Astrocyte (in vitro differentiated cells and primary cell): Measurements from ENCODE around the gene ZNF608. TPM values are rescaled to one million over a fixed set of nuclear protein-coding genes. Genes with fewer than 3 reads are reported as not detected.

Experiments used
- DNase-seq: peaks from one replicate; pipeline ENCODE4 v3.0.0-alpha.2; 2010; ENCODE audit warnings: low read depth
- FAIRE-seq: peaks from 2 replicates; lab custom pipeline; 2011; peaks lifted over from hg19 to GRCh38; lab: Jason Lieb, UNC
- H2AFZ ChIP-seq: 2 replicates; pipeline ENCODE4 v1.6.0; 2012; ENCODE audit warnings: low read depth, low read length, inconsistent platforms
- H3K27ac ChIP-seq: 2 replicates; pipeline ENCODE4 v1.5.1; 2011; ENCODE audit warnings: low read depth, low read length, inconsistent platforms
- H3K27me3 ChIP-seq: 2 replicates; pipeline ENCODE4 v1.6.0; 2011; ENCODE audit warnings: low read length, inconsistent platforms; ENCODE audit not compliant: insufficient read depth
- H3K36me3 ChIP-seq: 2 replicates; pipeline ENCODE4 v1.5.1; 2011; ENCODE audit warnings: low read length, inconsistent platforms; ENCODE audit not compliant: insufficient read depth
- H3K4me1 ChIP-seq: 2 replicates; pipeline ENCODE4 v1.5.1; 2011; ENCODE audit warnings: low read length, inconsistent platforms; ENCODE audit not compliant: insufficient read depth
- H3K4me2 ChIP-seq: 2 replicates; pipeline ENCODE4 v1.6.0; 2012; ENCODE audit warnings: low read length, inconsistent platforms
- H3K4me3 ChIP-seq: 2 replicates; pipeline ENCODE4 v1.5.1; 2011; ENCODE audit warnings: low read depth, mild to moderate bottlenecking, low read length, inconsistent platforms; ENCODE audit not compliant: insufficient read depth
- H3K79me2 ChIP-seq: 2 replicates; pipeline ENCODE4 v1.6.0; 2012; ENCODE audit warnings: mild to moderate bottlenecking, low read length, inconsistent platforms; ENCODE audit not compliant: insufficient read depth
- H3K9ac ChIP-seq: 2 replicates; pipeline ENCODE4 v1.6.0; 2012; ENCODE audit warnings: mild to moderate bottlenecking, low read length, inconsistent platforms
- H3K9me3 ChIP-seq: 2 replicates; pipeline ENCODE4 v1.5.1; 2012; ENCODE audit warnings: low read depth, mild to moderate bottlenecking, low read length, inconsistent platforms; ENCODE audit not compliant: insufficient read depth
- H4K20me1 ChIP-seq: 2 replicates; pipeline ENCODE4 v1.6.0; 2012; ENCODE audit warnings: low read length, inconsistent platforms; ENCODE audit not compliant: insufficient read depth
- H3K27ac Mint-ChIP-seq: one replicate; pipeline ENCODE4 v1.8.0; 2021; ENCODE audit warnings: mild to moderate bottlenecking, mixed read lengths; ENCODE audit not compliant: unreplicated experiment
- H3K27me3 Mint-ChIP-seq: one replicate; pipeline ENCODE4 v1.8.0; 2021; ENCODE audit warnings: low read depth, mixed read lengths; ENCODE audit not compliant: unreplicated experiment
- H3K36me3 Mint-ChIP-seq: one replicate; pipeline ENCODE4 v1.8.0; 2021; ENCODE audit warnings: low read depth, mixed read lengths; ENCODE audit not compliant: unreplicated experiment
- H3K4me1 Mint-ChIP-seq: one replicate; pipeline ENCODE4 v1.8.0; 2021; ENCODE audit warnings: low read depth, mixed read lengths; ENCODE audit not compliant: unreplicated experiment
- H3K4me3 Mint-ChIP-seq: one replicate; pipeline ENCODE4 v1.8.0; 2021; ENCODE audit warnings: mild to moderate bottlenecking, moderate library complexity, mixed read lengths; ENCODE audit not compliant: unreplicated experiment
- H3K9me3 Mint-ChIP-seq: one replicate; pipeline ENCODE4 v1.8.0; 2021; ENCODE audit warnings: mild to moderate bottlenecking, mixed read lengths; ENCODE audit not compliant: unreplicated experiment
- EZH2 ChIP-seq: IDR thresholded peaks from 2 replicates; pipeline ENCODE4 v1.6.1; 2012; ENCODE audit warnings: mild to moderate bottlenecking, low read length, inconsistent platforms; ENCODE audit not compliant: insufficient read depth
- total RNA-seq: library from RNA; stranded (reverse); gene quantifications from 2 replicates; pipeline ENCODE4 v1.2.1, GENCODE V29; 2021
- TF ChIP-seq, protein P1 (sequence below): IDR thresholded peaks from 2 replicates; pipeline ENCODE4 v1.5.1; 2011; ENCODE audit warnings: low read depth, mild to moderate bottlenecking, inconsistent platforms, low read length, moderate library complexity; ENCODE audit not compliant: insufficient read depth

Gene ZNF608
- total RNA-seq, 1 donor from 2014 or later: 57.3 TPM

DNA sequence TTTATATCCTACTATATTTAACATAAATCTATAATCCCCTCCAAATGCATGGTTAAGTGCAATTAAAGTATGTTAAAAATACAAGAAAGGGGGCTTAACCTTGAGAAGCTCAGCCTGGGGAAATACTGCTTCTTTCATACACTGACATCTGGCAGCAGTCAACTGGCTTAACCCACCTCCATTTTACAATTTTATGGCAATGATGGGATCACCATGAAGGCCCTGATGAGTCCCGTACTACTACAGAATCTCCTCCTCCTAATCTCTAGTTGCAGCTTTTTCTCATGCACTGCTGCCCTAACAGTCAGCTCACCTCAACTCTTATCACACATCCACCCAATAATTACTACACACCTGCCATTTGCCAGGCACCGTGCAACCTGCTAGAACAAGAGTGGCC is 40.9 kb downstream of the ZNF608 start:
- Mint-ChIP-seq H3K4me1 (peaks cover 69% of the 10 kb centered on the region), H3K9me3 (no peaks in the 10 kb centered on the region), H3K4me3 (no peak overlapping the region), H3K27me3 (no peaks in the 10 kb centered on the region), H3K27ac (no peak overlapping the region), H3K36me3 (peaks cover 9% of the 10 kb centered on the region)
- H4K20me1 ChIP-seq: peaks cover 67% of the 10 kb centered on the region
- no peaks in the 10 kb centered on the region for H3K36me3 ChIP-seq
- H2AFZ ChIP-seq: no peak overlapping the region
- no peak overlapping the region for H3K4me3 ChIP-seq
- H3K9me3 ChIP-seq: no peaks in the 10 kb centered on the region
- peaks cover 8% of the 10 kb centered on the region for H3K4me1 ChIP-seq
- DNase-seq: no peak
- H3K4me2 ChIP-seq: no peak overlapping the region
- no peaks in the 10 kb centered on the region for H3K27me3 ChIP-seq
- H3K27ac ChIP-seq: no peak overlapping the region
- no peak overlapping the region for H3K9ac ChIP-seq
- H3K79me2 ChIP-seq: peaks cover 69% of the 10 kb centered on the region
- FAIRE-seq: no peak
- TF ChIP-seq EZH2: no peak
- TF ChIP-seq, protein P1, sequence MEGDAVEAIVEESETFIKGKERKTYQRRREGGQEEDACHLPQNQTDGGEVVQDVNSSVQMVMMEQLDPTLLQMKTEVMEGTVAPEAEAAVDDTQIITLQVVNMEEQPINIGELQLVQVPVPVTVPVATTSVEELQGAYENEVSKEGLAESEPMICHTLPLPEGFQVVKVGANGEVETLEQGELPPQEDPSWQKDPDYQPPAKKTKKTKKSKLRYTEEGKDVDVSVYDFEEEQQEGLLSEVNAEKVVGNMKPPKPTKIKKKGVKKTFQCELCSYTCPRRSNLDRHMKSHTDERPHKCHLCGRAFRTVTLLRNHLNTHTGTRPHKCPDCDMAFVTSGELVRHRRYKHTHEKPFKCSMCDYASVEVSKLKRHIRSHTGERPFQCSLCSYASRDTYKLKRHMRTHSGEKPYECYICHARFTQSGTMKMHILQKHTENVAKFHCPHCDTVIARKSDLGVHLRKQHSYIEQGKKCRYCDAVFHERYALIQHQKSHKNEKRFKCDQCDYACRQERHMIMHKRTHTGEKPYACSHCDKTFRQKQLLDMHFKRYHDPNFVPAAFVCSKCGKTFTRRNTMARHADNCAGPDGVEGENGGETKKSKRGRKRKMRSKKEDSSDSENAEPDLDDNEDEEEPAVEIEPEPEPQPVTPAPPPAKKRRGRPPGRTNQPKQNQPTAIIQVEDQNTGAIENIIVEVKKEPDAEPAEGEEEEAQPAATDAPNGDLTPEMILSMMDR: no peak

DNA sequence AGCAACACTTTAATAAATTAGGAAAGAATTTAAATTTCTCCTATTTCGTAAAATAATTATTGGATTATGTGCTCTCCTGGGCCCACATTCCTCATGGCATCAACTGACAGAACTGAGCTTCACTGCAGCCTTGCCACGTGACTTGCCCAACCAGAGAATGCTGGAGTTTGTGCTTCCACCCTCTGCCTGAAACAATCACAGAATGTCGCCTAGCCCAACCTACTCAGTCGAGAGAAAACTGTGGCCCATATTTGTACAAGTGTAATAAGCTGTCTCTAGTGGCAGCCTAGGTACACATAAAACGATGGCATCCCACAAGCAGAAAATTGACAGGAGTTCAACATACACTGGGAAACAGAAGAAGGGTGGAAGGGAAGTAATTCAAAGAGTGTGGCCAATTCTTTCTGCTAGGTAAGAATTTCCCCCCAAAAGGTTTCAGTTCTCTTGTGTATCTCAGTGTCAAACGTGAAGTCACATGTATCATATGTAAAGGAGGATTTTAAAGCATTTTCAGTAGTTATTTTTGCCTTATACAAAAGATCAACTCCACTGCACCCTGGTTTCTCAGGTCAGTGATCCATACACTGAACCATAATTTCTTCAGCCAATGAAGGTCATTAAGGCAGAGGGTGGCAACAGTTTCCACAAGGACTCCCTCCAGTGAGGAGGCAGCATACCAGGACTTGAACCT is 41.7 kb downstream of the ZNF608 start:
- H3K36me3 Mint-ChIP-seq: peaks cover 15% of the 10 kb centered on the region
- TF ChIP-seq, protein P1: no peak
- TF ChIP-seq EZH2: no peak
- peaks cover 77% of the 10 kb centered on the region for H3K79me2 ChIP-seq
- no peak overlapping the region for H3K27ac Mint-ChIP-seq
- H3K27ac ChIP-seq: no peak overlapping the region
- no peak overlapping the region for H2AFZ ChIP-seq
- peaks cover 68% of the 10 kb centered on the region for H3K4me1 Mint-ChIP-seq
- no peak overlapping the region for H3K9ac ChIP-seq
- H3K27me3 ChIP-seq: no peaks in the 10 kb centered on the region
- no peaks in the 10 kb centered on the region for H3K9me3 ChIP-seq
- no peak for FAIRE-seq
- peaks cover 69% of the 10 kb centered on the region for H4K20me1 ChIP-seq
- H3K36me3 ChIP-seq: no peaks in the 10 kb centered on the region
- no peak overlapping the region for H3K4me3 Mint-ChIP-seq
- no peak overlapping the region for H3K4me2 ChIP-seq
- no peaks in the 10 kb centered on the region for H3K27me3 Mint-ChIP-seq
- no peaks in the 10 kb centered on the region for H3K9me3 Mint-ChIP-seq
- no peak for DNase-seq
- peaks cover 8% of the 10 kb centered on the region for H3K4me1 ChIP-seq
- no peak overlapping the region for H3K4me3 ChIP-seq

DNA sequence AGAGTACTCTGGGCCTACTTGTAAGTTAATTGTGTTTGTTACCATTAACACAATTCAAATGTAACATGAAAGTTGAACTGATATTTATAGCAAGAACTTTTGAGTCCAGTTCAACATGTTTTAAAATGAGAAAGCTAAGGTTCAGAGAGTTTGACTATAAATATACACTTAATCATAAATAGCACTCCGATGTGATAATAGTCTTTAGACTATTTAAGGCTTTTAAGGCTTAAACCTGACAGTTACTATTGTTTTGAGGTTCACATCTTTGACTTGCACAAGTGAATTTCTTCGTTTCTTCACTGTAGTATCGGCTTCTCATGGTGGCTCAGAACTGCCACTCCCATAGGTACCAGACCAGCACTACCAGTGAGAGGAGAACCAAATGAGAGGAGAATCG is 42.4 kb downstream of the ZNF608 start:
- Mint-ChIP-seq H3K27me3 (no peaks in the 10 kb centered on the region), H3K4me3 (no peak overlapping the region), H3K27ac (no peak overlapping the region), H3K9me3 (no peaks in the 10 kb centered on the region), H3K36me3 (peaks cover 12% of the 10 kb centered on the region), H3K4me1 (peaks cover 67% of the 10 kb centered on the region)
- Histone ChIP-seq H3K27me3 (no peaks in the 10 kb centered on the region), H3K4me2 (no peak overlapping the region), H4K20me1 (peaks cover 63% of the 10 kb centered on the region), H2AFZ (no peak overlapping the region), H3K79me2 (peaks cover 74% of the 10 kb centered on the region), H3K4me1 (peaks cover 11% of the 10 kb centered on the region), H3K4me3 (no peak overlapping the region), H3K9me3 (no peaks in the 10 kb centered on the region), H3K9ac (no peak overlapping the region), H3K27ac (no peak overlapping the region), H3K36me3 (no peaks in the 10 kb centered on the region)
- FAIRE-seq (no peak), DNase-seq (no peak)
- TF ChIP-seq, protein P1: no peak
- no peak for TF ChIP-seq EZH2
